VCaP (cell line): ENCODE measurements around the gene CCR7.

Source experiments
- H3K27ac ChIP-seq: fragments of 450-650 bp; 2 replicates; pipeline ENCODE4 v1.5.1; 2017
- CTCF ChIP-seq: fragments of 450-650 bp; conservative IDR thresholded peaks from 2 replicates; pipeline ENCODE4 v1.5.1; 2017; ENCODE audit warnings: mild to moderate bottlenecking, moderate library complexity

Gene CCR7

DNA sequence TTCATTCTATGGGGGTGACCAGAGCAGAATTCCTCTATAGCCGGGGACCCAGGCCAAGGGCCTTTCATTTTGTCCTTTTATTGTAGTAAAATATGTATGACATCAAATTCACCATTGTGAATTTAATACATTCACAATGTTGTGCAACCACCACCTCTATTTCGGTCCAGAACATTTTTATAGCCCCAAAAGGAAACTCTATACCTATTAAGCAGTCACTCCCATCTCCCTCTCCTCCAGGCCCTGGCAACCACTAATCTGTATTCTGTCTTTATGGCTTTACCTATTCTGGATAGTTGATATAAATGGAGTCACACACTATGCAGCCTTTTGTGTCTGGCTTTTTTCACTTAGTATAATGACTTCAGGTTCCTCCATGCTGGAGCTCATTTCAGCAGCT is 54.1 kb downstream of the CCR7 start:
- TF ChIP-seq CTCF = no peak
- no peak overlapping the region for H3K27ac ChIP-seq

- TF ChIP-seq CTCF = no peak
- H3K27ac ChIP-seq = no peak overlapping the region
Observed at GRCh38 chr17:40510328-40510648, 55.0 kb downstream of the CCR7 start.

- TF ChIP-seq CTCF = no peak
- H3K27ac ChIP-seq = no peak overlapping the region
Observed at GRCh38 chr17:40509626-40510327, 55.5 kb downstream of the CCR7 start.

- no peak overlapping the region for H3K27ac ChIP-seq
- TF ChIP-seq CTCF = no peak
Observed at GRCh38 chr17:40506786-40507185, 58.5 kb downstream of the CCR7 start.
